IMR-90 (cell line): ENCODE measurements around the gene ZG16B. TPM values are rescaled to one million over a fixed set of nuclear protein-coding genes. Genes with fewer than 3 reads are reported as not detected.

ENCODE experiments used
- ATAC-seq: fragments of 200-7000 bp; cut with Tn5 transposase; 2 replicates; pipeline ENCODE4 v1.9.1; 2020; ENCODE audit warnings: low read depth, mild to moderate bottlenecking, moderate library complexity
- BruUV-seq: library from RNA; stranded (reverse); fragments of 400-500 nt; replicated peaks from 2 replicates; lab custom pipeline; 2021; lab: Mats Ljungman, UMichigan
- CTCF ChIA-PET: fragments of 300-600 bp; formaldehyde crosslinking; extraction: SDS; loops from one replicate; lab custom pipeline; 2021; ENCODE audit warnings: antibody characterized with exemption; lab: Yijun Ruan, JAX
- POLR2A ChIA-PET: fragments of 300-600 bp; sonication (Branson Sonifier 250); formaldehyde crosslinking; loops from one replicate; lab custom pipeline; 2022; ENCODE audit warnings: antibody characterized with exemption; ENCODE audit not compliant: unreplicated experiment; lab: Charles Lee
- DNase-seq: peaks from one replicate; pipeline ENCODE4 v3.0.0; 2013
- H2AFZ ChIP-seq: replicated peaks from 2 replicates; pipeline ENCODE3; 2013; ENCODE audit warnings: low read length, mild to moderate bottlenecking; ENCODE audit not compliant: poor library complexity
- H2AK5ac ChIP-seq: 2 replicates; pipeline ENCODE4 v1.6.1; 2013; ENCODE audit warnings: low read depth, low read length, inconsistent platforms
- H2AK9ac ChIP-seq: replicated peaks from 2 replicates; pipeline ENCODE3; 2013; ENCODE audit warnings: mild to moderate bottlenecking, low read depth, low read length, moderate library complexity; ENCODE audit not compliant: poor library complexity
- H2BK120ac ChIP-seq: 2 replicates; pipeline ENCODE4 v1.6.1; 2013; ENCODE audit warnings: low read depth, low read length, inconsistent platforms
- H2BK15ac ChIP-seq: 3 replicates; pipeline ENCODE4 v1.6.1; 2013; ENCODE audit warnings: low read depth, low read length, inconsistent platforms
- H2BK20ac ChIP-seq: 2 replicates; pipeline ENCODE4 v1.6.1; 2013; ENCODE audit warnings: low read depth, mild to moderate bottlenecking, inconsistent platforms, low read length, moderate library complexity
- H2BK5ac ChIP-seq: 2 replicates; pipeline ENCODE4 v1.6.1; 2013; ENCODE audit warnings: mild to moderate bottlenecking, low read depth, low read length, inconsistent platforms; ENCODE audit not compliant: poor library complexity, severe bottlenecking
- H3K14ac ChIP-seq: replicated peaks from 2 replicates; pipeline ENCODE4 v1.6.1; 2013; ENCODE audit warnings: low read depth, low read length, inconsistent platforms
- H3K18ac ChIP-seq: 2 replicates; pipeline ENCODE4 v1.6.1; 2013; ENCODE audit warnings: low read depth, low read length, control low read depth
- H3K23ac ChIP-seq: 2 replicates; pipeline ENCODE4 v1.6.1; 2013; ENCODE audit warnings: low read depth, low read length, inconsistent platforms
- H3K27ac ChIP-seq: 2 replicates; pipeline ENCODE4 v1.5.1; 2013; ENCODE audit warnings: mild to moderate bottlenecking, control low read depth, low read length; ENCODE audit not compliant: insufficient read depth
- H3K27me3 ChIP-seq: 2 replicates; pipeline ENCODE4 v1.6.1; 2013; ENCODE audit warnings: low read length; ENCODE audit not compliant: control insufficient read depth, insufficient read depth
- H3K36me3 ChIP-seq: 2 replicates; pipeline ENCODE4 v1.6.1; 2013; ENCODE audit warnings: low read length, mixed read lengths; ENCODE audit not compliant: control insufficient read depth, insufficient read depth
- H3K4ac ChIP-seq: 2 replicates; pipeline ENCODE4 v1.6.1; 2013; ENCODE audit warnings: low read depth, low read length, inconsistent platforms
- H3K4me1 ChIP-seq: 2 replicates; pipeline ENCODE4 v1.6.1; 2013; ENCODE audit warnings: low read length, mixed read lengths; ENCODE audit not compliant: control insufficient read depth, insufficient read depth
- H3K4me2 ChIP-seq: 2 replicates; pipeline ENCODE4 v1.6.1; 2013; ENCODE audit warnings: low read depth, mild to moderate bottlenecking, control low read depth, low read length, moderate library complexity
- H3K4me3 ChIP-seq: 2 replicates; pipeline ENCODE4 v1.5.1; 2013; ENCODE audit warnings: low read depth, mild to moderate bottlenecking, control low read depth, low read length, moderate library complexity; ENCODE audit not compliant: insufficient read depth
- H3K56ac ChIP-seq: 2 replicates; pipeline ENCODE4 v1.6.1; 2013; ENCODE audit warnings: low read length, inconsistent platforms; ENCODE audit not compliant: insufficient read depth; ENCODE audit errors: extremely low read depth
- H3K79me1 ChIP-seq, 2 experiments: 2 replicates each; pipeline ENCODE4 v1.6.1; 2013; ENCODE audit warnings: low read length in 2 of 2, inconsistent platforms in 1 of 2, low read depth in 1 of 2
- H3K9ac ChIP-seq: 2 replicates; pipeline ENCODE4 v1.6.1; 2013; ENCODE audit warnings: low read depth, low read length, control low read depth
- H3K9me1 ChIP-seq: 2 replicates; pipeline ENCODE4 v1.6.1; 2013; ENCODE audit warnings: low read length, inconsistent platforms; ENCODE audit not compliant: insufficient read depth
- H3K9me3 ChIP-seq: 2 replicates; pipeline ENCODE4 v1.6.1; 2013; ENCODE audit warnings: low read length; ENCODE audit not compliant: control insufficient read depth, insufficient read depth
- H4K20me1 ChIP-seq: 2 replicates; pipeline ENCODE4 v1.6.1; 2013; ENCODE audit warnings: low read length, inconsistent platforms; ENCODE audit not compliant: insufficient read depth
- H4K5ac ChIP-seq: 2 replicates; pipeline ENCODE4 v1.6.1; 2013; ENCODE audit warnings: mild to moderate bottlenecking, low read depth, low read length, control low read depth
- H4K8ac ChIP-seq, 2 experiments: 2 replicates each; pipeline ENCODE4 v1.6.1; 2013; ENCODE audit warnings: low read depth in 2 of 2, low read length in 2 of 2, control low read depth in 1 of 2, inconsistent platforms in 1 of 2
- H4K91ac ChIP-seq: 2 replicates; pipeline ENCODE4 v1.6.1; 2013; ENCODE audit warnings: low read depth, low read length, inconsistent platforms; ENCODE audit not compliant: insufficient read depth
- BHLHE40 ChIP-seq: fragments of 150-350 bp; IDR thresholded peaks from 2 replicates; pipeline ENCODE4 v1.6.1; 2016; ENCODE audit warnings: mild to moderate bottlenecking, low read depth, low read length
- CEBPB ChIP-seq: IDR thresholded peaks from 2 replicates; pipeline ENCODE4 v1.6.1; 2012; ENCODE audit warnings: low read depth, low read length, improper control_type of control experiment
- CHD1 ChIP-seq: IDR thresholded peaks from 2 replicates; pipeline ENCODE4 v1.6.1; 2012; ENCODE audit warnings: low read depth, low read length, improper control_type of control experiment
- FOS ChIP-seq: fragments of 150-350 bp; IDR thresholded peaks from 2 replicates; pipeline ENCODE4 v1.6.1; 2016; ENCODE audit warnings: low read depth, low read length
- MAFK ChIP-seq: IDR thresholded peaks from 2 replicates; pipeline ENCODE4 v1.6.1; 2012; ENCODE audit warnings: low read depth, low read length, improper control_type of control experiment
- MAZ ChIP-seq: IDR thresholded peaks from 2 replicates; pipeline ENCODE4 v1.6.1; 2012; ENCODE audit warnings: low read depth, mild to moderate bottlenecking, low read length, improper control_type of control experiment, moderate library complexity, borderline replicate concordance
- MXI1 ChIP-seq: IDR thresholded peaks from 2 replicates; pipeline ENCODE4 v1.6.1; 2012; ENCODE audit warnings: low read depth, mild to moderate bottlenecking, low read length, moderate library complexity, borderline replicate concordance
- NFE2L2 ChIP-seq: fragments of 150-350 bp; IDR thresholded peaks from 2 replicates; pipeline ENCODE4 v1.6.1; 2016; ENCODE audit warnings: low read depth, mild to moderate bottlenecking, low read length
- POLR2A ChIP-seq: IDR thresholded peaks from 2 replicates; pipeline ENCODE4 v1.6.1; 2012; ENCODE audit warnings: mild to moderate bottlenecking, low read depth, low read length
- RAD21 ChIP-seq: IDR thresholded peaks from 2 replicates; pipeline ENCODE4 v1.6.1; 2012; ENCODE audit warnings: low read length, improper control_type of control experiment
- RCOR1 ChIP-seq: IDR thresholded peaks from 2 replicates; pipeline ENCODE4 v1.6.1; 2012; ENCODE audit warnings: mild to moderate bottlenecking, low read length, improper control_type of control experiment; ENCODE audit not compliant: insufficient replicate concordance
- RFX5 ChIP-seq: IDR thresholded peaks from 2 replicates; pipeline ENCODE4 v1.8.0; 2012; ENCODE audit warnings: low read depth, mild to moderate bottlenecking, low read length, moderate library complexity
- SMC3 ChIP-seq: fragments of 150-350 bp; IDR thresholded peaks from 2 replicates; pipeline ENCODE4 v1.6.1; 2016; ENCODE audit warnings: low read depth, mild to moderate bottlenecking, antibody characterized with exemption, low read length, moderate library complexity
- WGBS, 2 experiments: methylation state at CpG; one replicate each; pipeline versions ENCODE4 v1.1.5 to v1.1.7; 2013; ENCODE audit warnings: missing lambda C conversion rate in 2 of 2; ENCODE audit not compliant: insufficient read length in 1 of 2; ENCODE audit errors: extremely low coverage in 2 of 2; 5-methylcytosine and 5-hydroxymethylcytosine counted together
- dilution Hi-C: fragments of 300-500 bp; cut with HindIII; formaldehyde crosslinking; loops from one replicate; pipeline ENCODE4 v1.14.3; 2018; ENCODE audit warnings: low sequenced_read_pairs; ENCODE audit not compliant: unreplicated experiment
- in situ Hi-C: fragments of 300-500 bp; cut with MboI; formaldehyde crosslinking; loops from 3 replicates; pipeline ENCODE4 v1.14.3; 2019; ENCODE audit warnings: low sequenced_read_pairs, inconsistent platforms, mixed read lengths
- intact Hi-C: fragments of 100-400 bp; cut with micrococcal nuclease; formaldehyde crosslinking; loops from 2 replicates; pipeline ENCODE4 v1.10.0; 2022
- polyA plus RNA-seq, 3 experiments: library from polyadenylated mRNA; depleted of rRNA; stranded (reverse); fragments of >200 nt; gene quantifications; 2 replicates each; pipeline ENCODE4 v1.2.3, GENCODE V29; 2012; ENCODE audit warnings: low replicate concordance in 1 of 3
- total RNA-seq: library from RNA; depleted of rRNA; stranded (reverse); fragments of >200 nt; gene quantifications from 2 replicates; pipeline ENCODE4 v1.2.3, GENCODE V29; 2012
- TF ChIP-seq, protein P1 (sequence below): fragments of 150-350 bp; IDR thresholded peaks from 2 replicates; pipeline ENCODE4 v1.6.1; 2016; ENCODE audit warnings: low read depth, mild to moderate bottlenecking, low read length, moderate library complexity, borderline replicate concordance
- TF ChIP-seq, protein P2 (sequence below): conservative IDR thresholded peaks from 2 replicates; pipeline ENCODE4 v1.5.1; 2012; ENCODE audit warnings: mild to moderate bottlenecking, low read depth, low read length, improper control_type of control experiment
- TF ChIP-seq, protein P3 (sequence below): fragments of 150-350 bp; IDR thresholded peaks from 2 replicates; pipeline ENCODE4 v1.6.1; 2017; ENCODE audit warnings: mild to moderate bottlenecking, antibody characterized with exemption, low read length, low read depth

The ZG16B gene
- total and polyA plus RNA-seq, 2 of the 4 experiments (the other 2 are of a cell fraction): 0.54 to 0.65 TPM

DNA sequence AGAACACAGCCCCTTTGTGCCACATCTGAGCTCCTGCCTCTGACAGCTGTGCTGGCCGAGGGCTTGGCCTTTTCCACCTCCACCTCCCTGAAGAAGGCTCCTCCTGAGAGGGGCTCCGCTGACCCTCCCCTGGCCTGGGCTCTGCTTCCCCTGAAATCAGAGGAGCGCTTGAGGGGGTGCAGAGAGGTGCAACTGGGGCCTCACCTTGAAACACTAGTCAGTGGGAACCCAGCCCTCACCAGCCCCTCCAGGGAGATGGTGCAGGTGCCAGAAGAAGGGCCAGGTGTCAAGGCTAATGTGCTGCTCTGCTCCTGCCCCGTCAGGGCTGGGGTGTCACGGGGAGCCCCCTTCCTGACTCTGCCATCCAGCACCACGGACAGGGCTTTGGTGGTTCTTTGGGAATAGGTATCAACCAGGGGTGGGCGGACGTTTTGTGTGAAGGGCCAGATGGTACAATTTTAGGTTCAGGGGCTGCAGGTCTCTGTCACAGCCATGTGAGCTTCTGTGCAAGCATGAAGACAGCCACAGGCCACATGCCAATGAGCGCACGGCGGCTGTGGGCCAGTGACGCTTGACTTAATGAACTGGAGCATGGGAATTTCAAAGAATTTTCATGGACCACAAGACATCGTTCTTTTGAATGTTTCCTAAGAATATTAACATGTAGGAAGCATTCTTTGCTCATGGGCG lies 2.1 kb upstream of the ZG16B start:
- no peak overlapping the region for H3K18ac ChIP-seq
- WGBS, 2 experiments: 87% methylated on average over 8 of the region's 14 CpGs; no CpG with 5 or more reads in 1 of the 2 experiments
- no peak overlapping the region for H3K23ac ChIP-seq
- H2BK120ac ChIP-seq: no peak overlapping the region
- H3K36me3 ChIP-seq: no peaks in the 10 kb centered on the region
- no peak overlapping the region for H3K56ac ChIP-seq
- H3K4ac ChIP-seq: no peak overlapping the region
- intact Hi-C loops (no loop called here), in situ Hi-C loops (no loop called here), dilution Hi-C loops (no loop called here)
- no peaks in the 10 kb centered on the region for H4K20me1 ChIP-seq
- no peak overlapping the region for H3K4me2 ChIP-seq
- H3K27me3 ChIP-seq: peaks cover 56% of the 10 kb centered on the region
- H3K4me3 ChIP-seq: no peak overlapping the region
- H3K27ac ChIP-seq: no peak overlapping the region
- ChIA-PET POLR2A (no interaction called here), CTCF (no interaction called here)
- no peak overlapping the region for H2AK9ac ChIP-seq
- no peak for ATAC-seq
- no peak overlapping the region for H4K5ac ChIP-seq
- H2BK20ac ChIP-seq: no peak overlapping the region
- no peaks in the 10 kb centered on the region for H3K9me1 ChIP-seq
- H2AK5ac ChIP-seq: no peak overlapping the region
- BruUV-seq: no TSS peak
- no peaks in the 10 kb centered on the region for H3K9me3 ChIP-seq
- H4K91ac ChIP-seq: no peak overlapping the region
- H2AFZ ChIP-seq: no peak overlapping the region
- no peak overlapping the region for H2BK15ac ChIP-seq
- no peak overlapping the region for H4K8ac ChIP-seq
- H2BK5ac ChIP-seq: no peak overlapping the region
- TF ChIP-seq SMC3 (no peak), NFE2L2 (no peak), MXI1 (no peak), MAFK (no peak), RAD21 (no peak), RFX5 (no peak), RCOR1 (no peak), MAZ (no peak), POLR2A (no peak), FOS (no peak), CEBPB (no peak), CHD1 (no peak), BHLHE40 (no peak)
- TF ChIP-seq, protein P1, sequence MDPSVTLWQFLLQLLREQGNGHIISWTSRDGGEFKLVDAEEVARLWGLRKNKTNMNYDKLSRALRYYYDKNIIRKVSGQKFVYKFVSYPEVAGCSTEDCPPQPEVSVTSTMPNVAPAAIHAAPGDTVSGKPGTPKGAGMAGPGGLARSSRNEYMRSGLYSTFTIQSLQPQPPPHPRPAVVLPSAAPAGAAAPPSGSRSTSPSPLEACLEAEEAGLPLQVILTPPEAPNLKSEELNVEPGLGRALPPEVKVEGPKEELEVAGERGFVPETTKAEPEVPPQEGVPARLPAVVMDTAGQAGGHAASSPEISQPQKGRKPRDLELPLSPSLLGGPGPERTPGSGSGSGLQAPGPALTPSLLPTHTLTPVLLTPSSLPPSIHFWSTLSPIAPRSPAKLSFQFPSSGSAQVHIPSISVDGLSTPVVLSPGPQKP: no peak
- TF ChIP-seq, protein P2, sequence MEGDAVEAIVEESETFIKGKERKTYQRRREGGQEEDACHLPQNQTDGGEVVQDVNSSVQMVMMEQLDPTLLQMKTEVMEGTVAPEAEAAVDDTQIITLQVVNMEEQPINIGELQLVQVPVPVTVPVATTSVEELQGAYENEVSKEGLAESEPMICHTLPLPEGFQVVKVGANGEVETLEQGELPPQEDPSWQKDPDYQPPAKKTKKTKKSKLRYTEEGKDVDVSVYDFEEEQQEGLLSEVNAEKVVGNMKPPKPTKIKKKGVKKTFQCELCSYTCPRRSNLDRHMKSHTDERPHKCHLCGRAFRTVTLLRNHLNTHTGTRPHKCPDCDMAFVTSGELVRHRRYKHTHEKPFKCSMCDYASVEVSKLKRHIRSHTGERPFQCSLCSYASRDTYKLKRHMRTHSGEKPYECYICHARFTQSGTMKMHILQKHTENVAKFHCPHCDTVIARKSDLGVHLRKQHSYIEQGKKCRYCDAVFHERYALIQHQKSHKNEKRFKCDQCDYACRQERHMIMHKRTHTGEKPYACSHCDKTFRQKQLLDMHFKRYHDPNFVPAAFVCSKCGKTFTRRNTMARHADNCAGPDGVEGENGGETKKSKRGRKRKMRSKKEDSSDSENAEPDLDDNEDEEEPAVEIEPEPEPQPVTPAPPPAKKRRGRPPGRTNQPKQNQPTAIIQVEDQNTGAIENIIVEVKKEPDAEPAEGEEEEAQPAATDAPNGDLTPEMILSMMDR: no peak
- TF ChIP-seq, protein P3, sequence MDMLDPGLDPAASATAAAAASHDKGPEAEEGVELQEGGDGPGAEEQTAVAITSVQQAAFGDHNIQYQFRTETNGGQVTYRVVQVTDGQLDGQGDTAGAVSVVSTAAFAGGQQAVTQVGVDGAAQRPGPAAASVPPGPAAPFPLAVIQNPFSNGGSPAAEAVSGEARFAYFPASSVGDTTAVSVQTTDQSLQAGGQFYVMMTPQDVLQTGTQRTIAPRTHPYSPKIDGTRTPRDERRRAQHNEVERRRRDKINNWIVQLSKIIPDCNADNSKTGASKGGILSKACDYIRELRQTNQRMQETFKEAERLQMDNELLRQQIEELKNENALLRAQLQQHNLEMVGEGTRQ: no peak
- no peaks in the 10 kb centered on the region for H3K79me1 ChIP-seq
- no peaks in the 10 kb centered on the region for H3K4me1 ChIP-seq
- H3K9ac ChIP-seq: no peak overlapping the region
- H3K14ac ChIP-seq: no peak overlapping the region
- no peak for DNase-seq
